ENCODE measurements around the gene FMN2. TPM values are rescaled to one million over a fixed set of nuclear protein-coding genes. Genes with fewer than 3 reads are reported as not detected.

Gene FMN2
- polyA plus RNA-seq, 2 of the 4 experiments (the other 2 are of a cell fraction) = 2.8 to 4.2 TPM

- no peak for TF ChIP-seq CHD2 (IDR thresholded peaks at IDR 0.05; ENCODE audit: low read length, partially characterized antibody)
- TF ChIP-seq ELK1 (IDR thresholded peaks at IDR 0.05; ENCODE audit: low read depth, low read length) = no peak
- no peak for TF ChIP-seq KDM1A (IDR thresholded peaks at IDR 0.05; ENCODE audit: low read depth)
These were observed 403.9 kb downstream of the FMN2 start (continued) for GRCh38 chr1:240495601-240496000.

GRCh38 chr1:240496356-240496755 is 404.7 kb downstream of the FMN2 start:
- CTCF ChIA-PET = no interaction called here
- POLR2A ChIA-PET = no interaction called here
- DNase-seq (ENCODE audit: low read depth in 1 of 2, low spot score in 1 of 2) (no peak), ATAC-seq (no peak), FAIRE-seq (no peak)
- no peak overlapping the region for H3K4me2 ChIP-seq
- TF ChIP-seq CHD2 (IDR thresholded peaks at IDR 0.05; ENCODE audit: low read length, partially characterized antibody) (no peak), JUNB (IDR thresholded peaks at IDR 0.05) (no peak), SREBF2 (IDR thresholded peaks at IDR 0.05) (no peak), RFX5 (IDR thresholded peaks at IDR 0.05) (no peak), EHF (CRISPR knock-in tag; IDR thresholded peaks at IDR 0.05) (no peak), PBX3 (IDR thresholded peaks at IDR 0.05) (no peak), RARB (CRISPR knock-in tag; IDR thresholded peaks at IDR 0.05) (no peak), CHD4 (IDR thresholded peaks at IDR 0.05; ENCODE audit: borderline replicate concordance) (no peak)
- TF ChIP-seq, protein P1, sequence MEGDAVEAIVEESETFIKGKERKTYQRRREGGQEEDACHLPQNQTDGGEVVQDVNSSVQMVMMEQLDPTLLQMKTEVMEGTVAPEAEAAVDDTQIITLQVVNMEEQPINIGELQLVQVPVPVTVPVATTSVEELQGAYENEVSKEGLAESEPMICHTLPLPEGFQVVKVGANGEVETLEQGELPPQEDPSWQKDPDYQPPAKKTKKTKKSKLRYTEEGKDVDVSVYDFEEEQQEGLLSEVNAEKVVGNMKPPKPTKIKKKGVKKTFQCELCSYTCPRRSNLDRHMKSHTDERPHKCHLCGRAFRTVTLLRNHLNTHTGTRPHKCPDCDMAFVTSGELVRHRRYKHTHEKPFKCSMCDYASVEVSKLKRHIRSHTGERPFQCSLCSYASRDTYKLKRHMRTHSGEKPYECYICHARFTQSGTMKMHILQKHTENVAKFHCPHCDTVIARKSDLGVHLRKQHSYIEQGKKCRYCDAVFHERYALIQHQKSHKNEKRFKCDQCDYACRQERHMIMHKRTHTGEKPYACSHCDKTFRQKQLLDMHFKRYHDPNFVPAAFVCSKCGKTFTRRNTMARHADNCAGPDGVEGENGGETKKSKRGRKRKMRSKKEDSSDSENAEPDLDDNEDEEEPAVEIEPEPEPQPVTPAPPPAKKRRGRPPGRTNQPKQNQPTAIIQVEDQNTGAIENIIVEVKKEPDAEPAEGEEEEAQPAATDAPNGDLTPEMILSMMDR (IDR thresholded peaks at IDR 0.05) = no peak
- peaks cover 17% of the 10 kb centered on the region for H3K4me1 ChIP-seq
- 78% methylated on average over 7 of the region's 7 CpGs for WGBS (ENCODE audit: missing lambda C conversion rate)
- H3K4me3 ChIP-seq = no peak overlapping the region
- no peak overlapping the region for H3K27ac ChIP-seq
- H3K9me3 ChIP-seq = no peaks in the 10 kb centered on the region

- WGBS (ENCODE audit: missing lambda C conversion rate) = 91% methylated on average over 5 of the region's 5 CpGs
- H3K9me3 ChIP-seq = no peaks in the 10 kb centered on the region
- CTCF ChIA-PET = interaction anchor here (0.7 kb wide), 1 partner anchor 261 kb away, joined by 3 read pairs; no protein-coding TSS in a partner anchor
- ATAC-seq (no peak), FAIRE-seq (no peak), DNase-seq (ENCODE audit: low read depth in 1 of 2, low spot score in 1 of 2) (no peak)
- H3K4me2 ChIP-seq = no peak overlapping the region
- POLR2A ChIA-PET = no interaction called here
- no peak overlapping the region for H3K4me3 ChIP-seq
- H3K27ac ChIP-seq = no peak overlapping the region
- peaks cover 13% of the 10 kb centered on the region for H3K4me1 ChIP-seq
- TF ChIP-seq TP53 (CRISPR knock-in tag; IDR thresholded peaks at IDR 0.05) (no peak), JUNB (IDR thresholded peaks at IDR 0.05) (no peak), KDM1A (IDR thresholded peaks at IDR 0.05; ENCODE audit: low read depth) (no peak)
These were observed 405.3 kb downstream of the FMN2 start for GRCh38 chr1:240496941-240497340.

GRCh38 chr1:240497908-240498307 is 406.2 kb downstream of the FMN2 start:
- ATAC-seq (no peak), FAIRE-seq (no peak), DNase-seq (ENCODE audit: low read depth in 1 of 2, low spot score in 1 of 2) (no peak)
- CTCF ChIA-PET = interaction anchor here (1.7 kb wide), 1 partner anchor 11 kb away, joined by 3 read pairs; no protein-coding TSS in a partner anchor
- Histone ChIP-seq H3K4me2 (no peak overlapping the region), H3K4me3 (no peak overlapping the region), H3K27ac (peak overlapping the region in 1 of 2 experiments; percentile 76; a peak in 2 of 6 replicates), H3K4me1 (peaks cover 13% of the 10 kb centered on the region), H3K9me3 (no peaks in the 10 kb centered on the region)
- POLR2A ChIA-PET = no interaction called here
- TF ChIP-seq CHD2 (IDR thresholded peaks at IDR 0.05; ENCODE audit: low read length, partially characterized antibody) (no peak), CHD4 (IDR thresholded peaks at IDR 0.05; ENCODE audit: borderline replicate concordance) (no peak), ZSCAN20 (CRISPR knock-in tag; IDR thresholded peaks at IDR 0.05) (no peak), NR3C1 (IDR thresholded peaks at IDR 0.05) (no peak), JUNB (IDR thresholded peaks at IDR 0.05) (no peak), HOXB13 (CRISPR knock-in tag; IDR thresholded peaks at IDR 0.05; ENCODE audit: low read depth) (no peak), PHF8 (IDR thresholded peaks at IDR 0.05; ENCODE audit: borderline replicate concordance, low read depth) (no peak)
- TF ChIP-seq, protein P1 (IDR thresholded peaks at IDR 0.05) = no peak
- WGBS (ENCODE audit: missing lambda C conversion rate) = 89% methylated on average over 4 of the region's 4 CpGs
